HEK293T (cell line): Measurements from ENCODE around the gene PITPNM2.

ENCODE experiments used
- L3MBTL2 ChIP-seq: fragments of 450-650 bp; conservative IDR thresholded peaks from 2 replicates; pipeline ENCODE4 v1.6.1; 2016; ENCODE audit warnings: mild to moderate bottlenecking
- ZNF384 ChIP-seq: fragments of 450-650 bp; IDR thresholded peaks from 2 replicates; pipeline ENCODE4 v1.6.1; 2016

- TF ChIP-seq ZNF384 (no peak), L3MBTL2 (no peak)
Observed at GRCh38 chr12:123150744-123151456, at the start of gene PITPNM2.
